Heart right ventricle (tissue), 16 donors: Measurements from ENCODE around the gene NOSTRIN. TPM values are rescaled to one million over a fixed set of nuclear protein-coding genes. Genes with fewer than 3 reads are reported as not detected.
"Not testable (repeated sequence)": the region's sequence is repeated elsewhere in the genome, so short reads cannot be mapped to it uniquely, and the experiment has no call there.

ENCODE experiments used
- ATAC-seq, 8 donors: fragments of 200-7000 bp; cut with Tn5 transposase; one replicate each; pipeline ENCODE4 v1.9.1; 2020; ENCODE audit warnings: mild to moderate bottlenecking in 8 of 8, moderate library complexity in 8 of 8, moderate number of reproducible peaks in 1 of 8
- DNase-seq, 2 donors: peaks; one replicate each; pipeline ENCODE4 v3.0.0-alpha.2; 2020
- H3K27ac ChIP-seq, 10 donors: fragments of 200-600 bp; sonication (generic) in 2 of 10; one replicate each; pipeline versions ENCODE4 v1.5.0 to v1.8.0; 2020 to 2022; ENCODE audit warnings: mild to moderate bottlenecking in 3 of 10
- H3K27me3 ChIP-seq, 7 donors: fragments of 200-600 bp; one replicate each; pipeline ENCODE4 v1.8.0; 2021 to 2022; ENCODE audit warnings: mild to moderate bottlenecking in 2 of 7
- H3K36me3 ChIP-seq, 9 donors: fragments of 200-600 bp; sonication (generic) in 1 of 9; one replicate each; pipeline versions ENCODE4 v1.5.0 to v1.8.0; 2020 to 2022; ENCODE audit warnings: mild to moderate bottlenecking in 2 of 9
- H3K4me1 ChIP-seq, 9 donors: fragments of 200-600 bp; sonication (generic) in 1 of 9; one replicate each; pipeline versions ENCODE4 v1.5.0 to v1.8.0; 2020 to 2022; ENCODE audit warnings: mild to moderate bottlenecking in 4 of 9
- H3K4me3 ChIP-seq, 10 donors: fragments of 200-600 bp; sonication (generic) in 2 of 10; one replicate each; pipeline versions ENCODE4 v1.5.0 to v1.8.0; 2020 to 2022; ENCODE audit warnings: mild to moderate bottlenecking in 7 of 10, moderate library complexity in 2 of 10
- H3K9me3 ChIP-seq, 11 donors: fragments of 200-600 bp in 10 of 11; sonication (generic) in 2 of 11; one replicate each; pipeline versions ENCODE4 v1.5.0 to v1.8.0; 2013 to 2022; ENCODE audit warnings: mild to moderate bottlenecking in 2 of 11, control low read depth in 1 of 11, moderate library complexity in 1 of 11
- CTCF ChIP-seq, 9 donors: fragments of 200-600 bp; sonication (generic) in 2 of 9; IDR thresholded peaks; one replicate each; pipeline versions ENCODE4 v1.5.0 to v1.8.0; 2021 to 2022; ENCODE audit warnings: antibody characterized with exemption in 9 of 9, mild to moderate bottlenecking in 5 of 9, moderate library complexity in 1 of 9
- WGBS, 2 donors: extraction: QIAGEN DNeasy Blood & Tissue Kit; methylation state at CpG; one replicate each; pipeline ENCODE4 v1.1.7; 2013; ENCODE audit warnings: inconsistent platforms in 1 of 2; 5-methylcytosine and 5-hydroxymethylcytosine counted together
- intact Hi-C, 10 donors: fragments of 100-400 bp; cut with DNase I; formaldehyde crosslinking; loops; one replicate each; pipeline versions ENCODE4 v1.11.1 to v1.14.2; 2022
- polyA plus RNA-seq, 2 donors: library from polyadenylated mRNA; stranded (reverse); fragments of 200-250 nt; gene quantifications; one replicate each; pipeline ENCODE4 v1.2.3, GENCODE V29; 2013
- total RNA-seq, 10 donors: library from RNA; stranded (reverse); fragmentation: NEBNext Ultra II Directional in 3 of 10; extraction: Animal tissue kit (Norgen Biotek cat#: 25700) in 3 of 10; gene quantifications; one replicate each; pipeline versions ENCODE4 v1.2.1 to v1.2.4, GENCODE V29; 2021 to 2023
- donor health status: Arrhythmogenic right ventricular cardiomyopathy.
- donor health status: ischemic (EF 13 %, LVEDD 7.1; RV severe dilation, severe dysfunction).
- donor health status: healthy with polysubstance abuse.
- donor health status: DM: no; HTN: yes; CAD: no.
- donor health status: DM: no; HTN: no; CAD: no.
- donor health status: ischemic (EF 25% LVEDD 6.9; RV normal size, moderate dysfunction).
- donor health status: ischemic (EF 25% LVEDD 5.7; RV mildly dilated, moderate dysfunction).
- donor health status: healthy.
- donor health status: DM: yes; HTN: yes; CAD: no.
- donor health status: Ischemic cardiomyopathy.
- donor health status: ischemic (EF 35%, LVEDD 5.7; RV mildly dilated, moderate dysfunction).
- donor health status: nonischemic (EF 11% LVEDD 7.7; RV severe dilation, severe dysfunction).
- donor health status: DM: yes; HTN: yes; CAD: no.
- donor health status: PGD.
- donor health status: ischemic (EF 29% LVEDD 5.4; RV normal size, mild dysfunction).
- donor health status: nonischemic (EF 23%, LVEDD 6.1; RV moderate dilation, normal function).

The NOSTRIN gene
- total and polyA plus RNA-seq, 12 donors, result 5.0 to 44.6 (median 12.2) TPM

GRCh38 chr2:168789776-168790175, 12.7 kb upstream of the NOSTRIN start:
- Histone ChIP-seq H3K36me3 (no peaks in the 10 kb centered on the region), H3K4me1 (peaks cover 0 to 6% (median 0%) of the 10 kb centered on the region in 9 donors), H3K4me3 (no peak overlapping the region), H3K9me3 (no peaks in the 10 kb centered on the region), H3K27ac (peak overlapping the region in 1 of 10 donors; percentile 35), H3K27me3 (no peaks in the 10 kb centered on the region)
- intact Hi-C loops, result loop anchor here in 1 of 10 donors (10.0 kb wide), 1 partner anchor 45 kb away; no protein-coding TSS in a partner anchor
- TF ChIP-seq CTCF (IDR thresholded peaks at IDR 0.05), result no peak
- ATAC-seq (no peak), DNase-seq (no peak)
- 70 to 71% methylated on average over 7 of the region's 7 CpGs for WGBS, 2 donors

GRCh38 chr2:168790226-168790902, 12.1 kb upstream of the NOSTRIN start:
- no peaks in the 10 kb centered on the region for H3K27me3 ChIP-seq
- peaks cover 0 to 10% (median 0%) of the 10 kb centered on the region in 9 donors for H3K4me1 ChIP-seq
- intact Hi-C loops, result no loop called here
- no peaks in the 10 kb centered on the region for H3K9me3 ChIP-seq
- WGBS, 2 donors, result 66 to 77% methylated on average over 5 of the region's 5 CpGs
- no peak for TF ChIP-seq CTCF (IDR thresholded peaks at IDR 0.05)
- peak overlapping the region in 3 of 10 donors; percentile 1 to 35 (median 33) for H3K27ac ChIP-seq
- H3K4me3 ChIP-seq, result no peak overlapping the region
- DNase-seq (no peak), ATAC-seq (peak; percentile 55 to 93 (median 82))
- no peaks in the 10 kb centered on the region for H3K36me3 ChIP-seq

GRCh38 chr2:168791140-168791539, 11.3 kb upstream of the NOSTRIN start:
- H3K27me3 ChIP-seq, intact Hi-C loops, H3K9me3 ChIP-seq, H3K4me3 ChIP-seq, DNase-seq, H3K36me3 ChIP-seq, ATAC-seq, H3K27ac ChIP-seq: not testable (repeated sequence)
- H3K4me1 ChIP-seq, result peaks cover 0 to 17% (median 3%) of the 10 kb centered on the region in 9 donors
- 76 to 81% methylated on average over 1 to 2 of the region's 2 CpGs for WGBS, 2 donors

- DNase-seq, result no peak
- H3K9me3 ChIP-seq, result no peaks in the 10 kb centered on the region
- intact Hi-C loops, result no loop called here
- 27 to 31% methylated on average over 2 of the region's 2 CpGs for WGBS, 2 donors
- ATAC-seq, result no peak
- no peak for TF ChIP-seq CTCF (IDR thresholded peaks at IDR 0.05)
- H3K27ac ChIP-seq, result no peak overlapping the region
- no peaks in the 10 kb centered on the region for H3K27me3 ChIP-seq
- H3K4me3 ChIP-seq, result no peak overlapping the region
- no peaks in the 10 kb centered on the region for H3K36me3 ChIP-seq
- H3K4me1 ChIP-seq, result peaks cover 0 to 39% (median 17%) of the 10 kb centered on the region in 9 donors
Measured at GRCh38 chr2:168793596-168793995, 8.8 kb upstream of the NOSTRIN start.

GRCh38 chr2:168794968-168795367, 7.5 kb upstream of the NOSTRIN start:
- intact Hi-C loops, result no loop called here
- ATAC-seq, result no peak
- no peak for TF ChIP-seq CTCF (IDR thresholded peaks at IDR 0.05)
- no peak overlapping the region for H3K27ac ChIP-seq
- 90 to 94% methylated on average over 1 of the region's 1 CpG for WGBS, 2 donors
- H3K36me3 ChIP-seq, result no peaks in the 10 kb centered on the region
- H3K9me3 ChIP-seq, result no peaks in the 10 kb centered on the region
- DNase-seq, result no peak
- no peak overlapping the region for H3K4me3 ChIP-seq
- peaks cover 0 to 46% (median 21%) of the 10 kb centered on the region in 9 donors for H3K4me1 ChIP-seq
- no peaks in the 10 kb centered on the region for H3K27me3 ChIP-seq
